Ovary (tissue), 3 donors: ENCODE measurements around the gene NRTN.

Experiments used
- POLR2A ChIP-seq: fragments of 450-650 bp; IDR thresholded peaks from one replicate; pipeline ENCODE4 v1.6.1; 2017; ENCODE audit warnings: antibody characterized with exemption, mild to moderate bottlenecking, moderate library complexity
- TF ChIP-seq, protein P1 (sequence below), 3 donors: fragments of 450-650 bp in 2 of 3; fragments of 200-600 bp in 1 of 3; IDR thresholded peaks; one replicate each; pipeline versions ENCODE4 v1.5.1 to v1.8.0; 2016 to 2022; ENCODE audit warnings: antibody characterized with exemption in 3 of 3, mild to moderate bottlenecking in 1 of 3
- donor health status: DM: no; HTN: no; CAD: no.

DNA sequence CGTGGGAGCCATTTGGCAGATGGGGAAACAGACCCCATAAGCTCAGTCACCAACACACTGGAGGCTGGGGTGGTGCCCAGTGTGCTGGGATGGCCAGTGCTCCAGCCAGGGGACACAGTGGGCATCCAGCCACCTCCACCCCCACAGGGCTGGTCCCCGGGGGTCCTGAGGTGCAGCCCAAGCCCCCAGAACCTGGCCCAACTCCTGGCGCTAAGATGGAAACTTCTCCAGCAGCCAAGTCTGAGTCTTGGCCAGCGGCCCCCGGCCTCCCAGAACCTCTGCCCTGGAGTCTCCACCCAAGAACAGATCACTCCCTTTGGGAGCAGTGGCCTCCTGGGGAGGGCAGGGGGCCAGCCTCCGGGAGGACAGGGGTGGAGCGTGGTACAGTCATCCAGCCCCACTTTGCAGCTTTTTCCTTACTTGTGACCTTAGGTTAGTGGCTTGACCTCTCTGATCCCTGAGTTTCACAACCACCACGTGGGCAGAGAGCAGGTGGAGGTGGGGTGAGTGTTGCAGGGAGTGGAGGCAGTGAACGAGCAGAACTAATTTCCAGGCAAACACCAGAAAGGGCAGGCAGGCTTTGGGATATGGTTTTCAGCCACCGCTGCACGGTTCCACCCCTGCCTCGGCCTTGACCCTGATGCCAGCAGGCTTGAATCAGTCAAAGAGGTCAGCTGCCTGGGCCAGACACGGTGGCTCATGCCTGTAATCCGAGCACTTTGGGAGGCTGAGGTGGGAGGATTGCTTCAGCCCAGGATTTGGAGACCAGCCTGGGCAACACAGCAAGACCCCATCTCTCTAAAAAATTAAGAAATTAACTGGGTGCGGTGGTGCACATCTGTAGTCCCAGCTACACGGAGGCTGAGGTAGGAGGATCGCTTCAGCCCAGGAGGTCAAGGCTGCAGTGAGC lies 4.3 kb upstream of the NRTN start:
- TF ChIP-seq, protein P1, sequence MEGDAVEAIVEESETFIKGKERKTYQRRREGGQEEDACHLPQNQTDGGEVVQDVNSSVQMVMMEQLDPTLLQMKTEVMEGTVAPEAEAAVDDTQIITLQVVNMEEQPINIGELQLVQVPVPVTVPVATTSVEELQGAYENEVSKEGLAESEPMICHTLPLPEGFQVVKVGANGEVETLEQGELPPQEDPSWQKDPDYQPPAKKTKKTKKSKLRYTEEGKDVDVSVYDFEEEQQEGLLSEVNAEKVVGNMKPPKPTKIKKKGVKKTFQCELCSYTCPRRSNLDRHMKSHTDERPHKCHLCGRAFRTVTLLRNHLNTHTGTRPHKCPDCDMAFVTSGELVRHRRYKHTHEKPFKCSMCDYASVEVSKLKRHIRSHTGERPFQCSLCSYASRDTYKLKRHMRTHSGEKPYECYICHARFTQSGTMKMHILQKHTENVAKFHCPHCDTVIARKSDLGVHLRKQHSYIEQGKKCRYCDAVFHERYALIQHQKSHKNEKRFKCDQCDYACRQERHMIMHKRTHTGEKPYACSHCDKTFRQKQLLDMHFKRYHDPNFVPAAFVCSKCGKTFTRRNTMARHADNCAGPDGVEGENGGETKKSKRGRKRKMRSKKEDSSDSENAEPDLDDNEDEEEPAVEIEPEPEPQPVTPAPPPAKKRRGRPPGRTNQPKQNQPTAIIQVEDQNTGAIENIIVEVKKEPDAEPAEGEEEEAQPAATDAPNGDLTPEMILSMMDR (IDR thresholded peaks at IDR 0.05): no peak
- TF ChIP-seq POLR2A: no peak
